Suprapubic skin (tissue), 4 donors: Measurements from ENCODE around the gene PRKCE. TPM values are rescaled to one million over a fixed set of nuclear protein-coding genes. Genes with fewer than 3 reads are reported as not detected.
"Not testable (repeated sequence)": the region's sequence is repeated elsewhere in the genome, so short reads cannot be mapped to it uniquely, and the experiment has no call there.

Experiments
- DNase-seq, 2 donors: peaks; one replicate each; pipeline ENCODE4 v3.0.0-alpha.2; 2019; ENCODE audit warnings: low spot score in 2 of 2
- H3K27ac ChIP-seq: fragments of 200-600 bp; sonication (generic); one replicate; pipeline ENCODE4 v1.5.1; 2019
- H3K27me3 ChIP-seq: fragments of 200-600 bp; sonication (generic); one replicate; pipeline ENCODE4 v1.5.1; 2019
- H3K36me3 ChIP-seq: fragments of 200-600 bp; sonication (generic); one replicate; pipeline ENCODE4 v1.5.1; 2019
- H3K4me1 ChIP-seq: fragments of 200-600 bp; sonication (generic); one replicate; pipeline ENCODE4 v1.5.1; 2019
- H3K4me3 ChIP-seq: fragments of 200-600 bp; sonication (generic); one replicate; pipeline ENCODE4 v1.5.1; 2019; ENCODE audit warnings: mild to moderate bottlenecking
- H3K9me3 ChIP-seq: fragments of 200-600 bp; sonication (generic); one replicate; pipeline ENCODE4 v1.5.1; 2019
- EP300 ChIP-seq: sonication (generic); formaldehyde crosslinking; IDR thresholded peaks from one replicate; pipeline ENCODE4 v1.6.1; 2017; ENCODE audit warnings: antibody characterized with exemption
- POLR2A ChIP-seq, 2 donors: fragments of 450-650 bp; IDR thresholded peaks; one replicate each; pipeline ENCODE4 v1.6.1; 2017; ENCODE audit warnings: antibody characterized with exemption in 2 of 2, mild to moderate bottlenecking in 2 of 2, moderate library complexity in 2 of 2
- POLR2AphosphoS5 ChIP-seq, 3 donors: sonication (generic); formaldehyde crosslinking; IDR thresholded peaks; one replicate each; pipeline ENCODE4 v1.6.1; 2017; ENCODE audit warnings: antibody characterized with exemption in 3 of 3
- WGBS: methylation state at CpG from one replicate; pipeline ENCODE4 v1.1.5; 2018; 5-methylcytosine and 5-hydroxymethylcytosine counted together
- total RNA-seq, 4 donors: library from RNA; depleted of rRNA; stranded (reverse); fragments of >200 nt; gene quantifications; one replicate each; pipeline ENCODE4 v1.1.0, GENCODE V29; 2016
- TF ChIP-seq, protein P1 (sequence below), 2 donors: fragments of 200-600 bp in 1 of 2; fragments of 450-650 bp in 1 of 2; sonication (generic) in 1 of 2; IDR thresholded peaks; one replicate each; pipeline ENCODE4 v1.5.1; 2016 to 2019; ENCODE audit warnings: antibody characterized with exemption in 2 of 2, mild to moderate bottlenecking in 1 of 2, moderate library complexity in 1 of 2

The PRKCE gene
- total RNA-seq, 4 donors from 2014 or later: 7.9 to 18.3 (median 12.5) TPM

DNA sequence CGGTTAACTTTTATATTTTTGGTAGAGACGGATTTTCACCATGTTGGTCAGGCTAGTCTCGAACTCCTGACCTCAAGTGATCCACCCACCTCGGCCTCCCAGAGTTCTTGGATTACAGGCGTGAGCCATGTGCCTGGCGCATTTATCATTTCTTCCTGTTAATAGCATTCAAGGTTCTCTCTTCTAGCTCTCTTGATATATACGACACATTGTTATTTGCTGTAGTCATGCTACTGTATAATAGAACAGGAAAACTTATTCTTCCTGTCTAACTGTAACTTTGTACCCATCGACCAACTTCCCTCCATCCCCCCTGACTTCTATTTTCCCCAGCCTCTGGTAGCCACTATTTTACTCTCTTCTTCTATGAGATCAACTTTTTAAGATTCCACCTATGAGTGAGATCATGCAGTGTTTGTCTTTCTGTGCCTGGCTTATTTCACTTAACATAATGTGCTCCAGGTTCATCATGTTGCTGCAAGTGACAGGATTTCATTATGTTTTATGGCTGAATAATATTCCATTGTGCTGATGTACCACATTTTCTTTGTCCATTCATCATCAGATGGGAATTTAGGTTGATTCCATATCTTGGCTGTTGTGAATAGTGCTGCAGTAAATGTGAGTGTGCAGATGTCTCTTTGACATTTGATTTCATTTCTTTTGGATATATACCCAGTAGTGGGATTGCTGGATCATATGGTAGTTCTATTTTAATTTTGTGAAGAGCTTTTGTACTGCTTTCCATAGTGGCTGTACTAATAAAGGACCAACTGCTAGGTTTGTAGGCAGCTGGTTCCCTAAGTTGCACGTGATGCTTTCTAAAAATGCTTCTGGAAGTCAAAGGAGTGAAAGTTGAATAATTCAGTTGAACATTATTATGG is 205.2 kb downstream of the PRKCE start:
- H3K27me3 ChIP-seq: no peaks in the 10 kb centered on the region
- peaks cover 35% of the 10 kb centered on the region for H3K4me1 ChIP-seq
- no peaks in the 10 kb centered on the region for H3K36me3 ChIP-seq
- peak overlapping the region; percentile 15 for H3K27ac ChIP-seq
- TF ChIP-seq POLR2AphosphoS5 (IDR thresholded peaks at IDR 0.05): no peak
- TF ChIP-seq, protein P1, sequence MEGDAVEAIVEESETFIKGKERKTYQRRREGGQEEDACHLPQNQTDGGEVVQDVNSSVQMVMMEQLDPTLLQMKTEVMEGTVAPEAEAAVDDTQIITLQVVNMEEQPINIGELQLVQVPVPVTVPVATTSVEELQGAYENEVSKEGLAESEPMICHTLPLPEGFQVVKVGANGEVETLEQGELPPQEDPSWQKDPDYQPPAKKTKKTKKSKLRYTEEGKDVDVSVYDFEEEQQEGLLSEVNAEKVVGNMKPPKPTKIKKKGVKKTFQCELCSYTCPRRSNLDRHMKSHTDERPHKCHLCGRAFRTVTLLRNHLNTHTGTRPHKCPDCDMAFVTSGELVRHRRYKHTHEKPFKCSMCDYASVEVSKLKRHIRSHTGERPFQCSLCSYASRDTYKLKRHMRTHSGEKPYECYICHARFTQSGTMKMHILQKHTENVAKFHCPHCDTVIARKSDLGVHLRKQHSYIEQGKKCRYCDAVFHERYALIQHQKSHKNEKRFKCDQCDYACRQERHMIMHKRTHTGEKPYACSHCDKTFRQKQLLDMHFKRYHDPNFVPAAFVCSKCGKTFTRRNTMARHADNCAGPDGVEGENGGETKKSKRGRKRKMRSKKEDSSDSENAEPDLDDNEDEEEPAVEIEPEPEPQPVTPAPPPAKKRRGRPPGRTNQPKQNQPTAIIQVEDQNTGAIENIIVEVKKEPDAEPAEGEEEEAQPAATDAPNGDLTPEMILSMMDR (IDR thresholded peaks at IDR 0.05): no peak
- no peak for TF ChIP-seq POLR2A (IDR thresholded peaks at IDR 0.05)
- TF ChIP-seq EP300: no peak
- H3K4me3 ChIP-seq: no peak overlapping the region
- DNase-seq: no peak
- no peaks in the 10 kb centered on the region for H3K9me3 ChIP-seq
- 91% methylated on average over 9 of the region's 9 CpGs for WGBS

DNA sequence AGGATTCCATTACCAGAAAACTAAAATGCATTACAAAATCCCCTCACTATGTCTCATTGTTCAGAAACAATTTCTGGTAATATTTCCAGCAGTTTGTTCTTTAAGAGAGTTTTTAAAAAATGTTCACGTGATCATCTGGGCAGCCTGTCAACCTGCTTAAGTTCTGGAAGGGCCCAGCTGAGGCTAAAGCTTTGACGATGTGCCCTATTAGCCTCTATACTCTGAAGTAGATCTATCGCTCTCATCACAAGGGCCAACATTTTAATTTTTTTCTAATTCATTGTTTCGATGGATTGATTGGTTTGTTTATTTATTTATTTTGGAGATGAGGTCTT is 205.8 kb downstream of the PRKCE start:
- H3K4me3 ChIP-seq: no peak overlapping the region
- 77% methylated on average over 4 of the region's 4 CpGs for WGBS
- H3K9me3 ChIP-seq: no peaks in the 10 kb centered on the region
- no peaks in the 10 kb centered on the region for H3K27me3 ChIP-seq
- no peaks in the 10 kb centered on the region for H3K36me3 ChIP-seq
- peak overlapping the region; percentile 15 for H3K27ac ChIP-seq
- peaks cover 29% of the 10 kb centered on the region for H3K4me1 ChIP-seq
- DNase-seq: no peak
- TF ChIP-seq, protein P1 (IDR thresholded peaks at IDR 0.05): no peak
- no peak for TF ChIP-seq EP300
- no peak for TF ChIP-seq POLR2A (IDR thresholded peaks at IDR 0.05)
- TF ChIP-seq POLR2AphosphoS5 (IDR thresholded peaks at IDR 0.05): no peak

DNA sequence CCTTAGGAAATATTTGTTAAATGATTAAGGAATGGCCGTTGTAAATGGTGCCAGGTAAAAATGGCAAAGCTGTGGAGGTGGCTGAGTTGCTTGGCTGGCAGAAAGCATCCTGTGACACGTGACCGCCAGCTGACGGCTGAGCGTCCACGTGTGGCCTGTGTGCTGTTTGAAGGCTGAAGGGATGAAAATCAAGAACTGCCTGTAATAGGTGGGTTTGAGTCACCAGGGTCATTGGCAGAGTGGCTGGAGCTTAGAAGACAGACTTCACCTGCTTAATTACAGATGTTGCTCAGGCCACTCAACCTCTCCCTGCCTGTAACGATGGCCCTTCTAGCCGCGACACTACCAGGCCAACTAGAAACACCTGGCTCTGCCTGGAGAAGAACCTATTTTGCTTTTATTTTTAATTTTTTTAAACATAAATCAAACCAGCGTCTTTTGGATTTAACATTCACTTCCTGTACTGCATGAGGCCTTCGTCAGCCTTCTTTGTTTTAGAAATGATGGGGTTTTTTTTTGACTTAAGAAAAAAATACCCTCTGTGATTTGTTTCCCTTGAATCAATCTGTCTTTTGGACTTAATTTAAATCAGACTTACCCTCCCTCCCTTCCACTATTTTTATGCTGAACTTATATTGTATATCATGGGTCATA is 206.5 kb downstream of the PRKCE start:
- no peak for DNase-seq

DNA sequence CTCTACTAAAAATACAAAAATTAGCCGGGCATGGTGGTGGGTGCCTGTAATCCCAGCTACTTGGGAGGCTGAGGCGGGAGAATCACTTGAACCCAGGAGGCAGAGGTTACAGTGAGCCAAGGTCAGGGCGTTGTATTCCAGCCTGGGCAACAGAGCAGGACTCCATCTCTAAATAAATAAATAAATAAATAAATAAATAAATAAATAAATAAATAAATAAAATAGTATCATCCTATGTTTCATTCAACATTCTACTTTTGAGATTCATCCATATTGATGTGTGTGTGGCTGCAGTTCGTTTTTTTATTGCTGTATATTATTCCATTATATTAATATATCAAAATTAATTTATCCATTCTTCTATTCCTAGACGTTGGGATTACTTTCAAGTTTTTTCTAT is 207.4 kb downstream of the PRKCE start:
- peaks cover 27% of the 10 kb centered on the region for H3K4me1 ChIP-seq
- not testable (repeated sequence) for H3K27ac ChIP-seq

More for the DNA sequence above, 206.5 kb downstream of the PRKCE start:
- Histone ChIP-seq H3K4me3 (no peak overlapping the region), H3K36me3 (no peaks in the 10 kb centered on the region), H3K9me3 (no peaks in the 10 kb centered on the region), H3K27ac (peak overlapping the region; percentile 15), H3K4me1 (peaks cover 27% of the 10 kb centered on the region), H3K27me3 (no peaks in the 10 kb centered on the region)
- TF ChIP-seq, protein P1 (IDR thresholded peaks at IDR 0.05): no peak
- TF ChIP-seq POLR2AphosphoS5 (IDR thresholded peaks at IDR 0.05): no peak
- no peak for TF ChIP-seq EP300
- TF ChIP-seq POLR2A (IDR thresholded peaks at IDR 0.05): no peak
- 74% methylated on average over 11 of the region's 11 CpGs for WGBS

DNA sequence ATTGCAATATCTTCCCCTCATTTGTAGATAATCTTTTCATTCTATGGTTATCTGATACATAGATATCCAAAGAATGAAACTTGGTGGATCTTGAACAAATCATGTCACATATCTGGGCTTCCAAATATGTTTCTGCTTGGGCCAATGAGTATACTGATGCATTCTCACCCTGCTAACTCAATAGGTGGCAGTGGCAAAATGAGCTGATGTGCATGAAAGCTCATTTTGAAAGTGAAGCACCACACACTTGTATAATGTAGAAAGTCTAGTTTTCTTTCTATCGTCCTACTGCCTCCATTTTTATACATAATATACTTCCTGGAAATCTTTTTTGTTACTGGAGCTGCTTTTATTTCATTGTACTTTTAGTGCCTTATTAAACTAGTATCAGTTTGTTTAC is 208.2 kb downstream of the PRKCE start:
- H3K27ac ChIP-seq: no peak overlapping the region
- no peak overlapping the region for H3K4me3 ChIP-seq
- TF ChIP-seq POLR2A (IDR thresholded peaks at IDR 0.05) (no peak), EP300 (no peak), POLR2AphosphoS5 (IDR thresholded peaks at IDR 0.05) (no peak)
- TF ChIP-seq, protein P1 (IDR thresholded peaks at IDR 0.05): no peak
- DNase-seq: no peak
- no peaks in the 10 kb centered on the region for H3K27me3 ChIP-seq
- H3K36me3 ChIP-seq: no peaks in the 10 kb centered on the region
- no peaks in the 10 kb centered on the region for H3K9me3 ChIP-seq
- peaks cover 27% of the 10 kb centered on the region for H3K4me1 ChIP-seq
- 94% methylated on average over 1 of the region's 1 CpG for WGBS

More for the DNA sequence above, 207.4 kb downstream of the PRKCE start:
- H3K4me3 ChIP-seq, H3K36me3 ChIP-seq, DNase-seq, H3K9me3 ChIP-seq, H3K27me3 ChIP-seq: not testable (repeated sequence)
- WGBS: 94% methylated on average over 5 of the region's 5 CpGs
